Measurements from ENCODE around the gene CDH4.

The CDH4 gene

DNA sequence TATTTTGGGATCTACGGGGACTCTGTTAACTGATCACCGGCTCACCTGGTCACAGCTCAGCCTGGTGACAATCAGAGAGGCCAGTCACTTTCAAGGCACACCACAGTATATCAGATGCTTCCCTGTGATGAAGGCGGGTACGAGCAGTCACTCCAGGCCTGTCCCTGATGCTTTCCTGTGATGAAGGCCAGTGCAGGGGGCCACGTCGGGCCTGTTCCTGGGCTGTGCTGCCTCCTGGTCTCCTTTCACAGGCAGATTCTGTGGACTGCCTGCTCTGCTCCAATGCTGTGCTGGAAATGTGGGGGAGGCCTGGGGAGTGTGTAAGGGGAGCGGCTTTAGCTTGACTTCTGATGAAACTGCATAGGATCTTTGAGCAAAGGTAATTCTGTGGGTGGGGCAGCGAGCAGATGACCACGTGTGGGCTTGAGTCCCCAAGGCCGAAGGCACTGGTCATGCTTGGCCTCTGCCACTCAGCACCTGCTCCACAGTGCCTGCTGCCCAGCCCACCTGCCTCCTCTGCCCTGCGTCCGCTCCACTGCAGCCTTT lies 441.1 kb downstream of the CDH4 start:
- DNase-seq (ENCODE audit: low spot score) = no peak

- no peak for DNase-seq (ENCODE audit: low spot score)
Measured at GRCh38 chr20:61694682-61695081, 442.6 kb downstream of the CDH4 start.

GRCh38 chr20:61695741-61696140 lies 443.7 kb downstream of the CDH4 start:
- no peak for DNase-seq (ENCODE audit: low spot score)

GRCh38 chr20:61696181-61696735 lies 444.2 kb downstream of the CDH4 start:
- DNase-seq (ENCODE audit: low spot score) = no peak

- DNase-seq (ENCODE audit: low spot score) = no peak
Measured at GRCh38 chr20:61697666-61698597, 445.9 kb downstream of the CDH4 start.

DNA sequence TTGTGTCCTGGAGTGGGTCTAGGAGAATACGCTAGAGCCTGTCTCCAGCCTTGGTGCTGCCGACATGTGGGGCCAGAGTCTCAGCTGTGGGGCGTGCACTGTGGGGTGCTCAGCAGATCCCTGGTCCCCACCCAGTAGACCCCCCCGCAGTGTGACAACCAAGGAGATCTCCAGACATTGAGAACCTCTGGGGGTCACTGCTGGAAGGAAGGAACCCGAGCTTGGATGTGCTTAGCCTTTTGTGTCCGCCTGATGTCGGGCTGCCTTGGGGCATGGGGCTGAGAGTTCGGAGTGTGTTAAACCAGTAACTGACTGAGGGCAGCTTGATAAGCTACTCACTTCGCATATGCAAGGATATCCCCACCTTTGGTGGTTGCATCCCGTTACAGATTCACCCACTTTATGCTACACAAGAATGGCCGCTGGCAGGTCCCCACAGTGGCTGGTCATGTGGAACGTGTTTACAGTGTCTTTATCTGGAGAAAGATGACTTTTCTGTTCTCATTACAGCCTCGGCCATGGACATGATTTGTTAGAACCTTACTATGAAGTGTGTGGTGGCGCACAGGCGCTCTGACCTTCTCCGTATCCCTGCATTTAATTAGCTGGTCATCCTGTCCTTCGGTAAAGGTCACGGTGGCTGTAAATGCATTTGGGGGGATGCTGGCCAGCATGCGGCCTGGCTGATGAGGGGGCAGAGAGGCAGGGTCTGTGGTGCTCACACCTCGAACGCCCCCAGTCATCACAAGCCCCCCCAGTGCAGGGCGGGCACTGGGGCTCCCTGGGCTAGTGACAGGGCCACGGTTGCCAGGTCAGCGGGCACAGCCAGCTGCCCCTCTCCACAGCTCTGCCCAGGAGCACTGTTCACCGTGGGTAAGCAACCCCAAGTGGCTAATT lies 446.8 kb downstream of the CDH4 start:
- no peak for DNase-seq (ENCODE audit: low spot score)

- DNase-seq (ENCODE audit: low spot score) = no peak
Measured at GRCh38 chr20:61699495-61700374, 447.7 kb downstream of the CDH4 start.

DNA sequence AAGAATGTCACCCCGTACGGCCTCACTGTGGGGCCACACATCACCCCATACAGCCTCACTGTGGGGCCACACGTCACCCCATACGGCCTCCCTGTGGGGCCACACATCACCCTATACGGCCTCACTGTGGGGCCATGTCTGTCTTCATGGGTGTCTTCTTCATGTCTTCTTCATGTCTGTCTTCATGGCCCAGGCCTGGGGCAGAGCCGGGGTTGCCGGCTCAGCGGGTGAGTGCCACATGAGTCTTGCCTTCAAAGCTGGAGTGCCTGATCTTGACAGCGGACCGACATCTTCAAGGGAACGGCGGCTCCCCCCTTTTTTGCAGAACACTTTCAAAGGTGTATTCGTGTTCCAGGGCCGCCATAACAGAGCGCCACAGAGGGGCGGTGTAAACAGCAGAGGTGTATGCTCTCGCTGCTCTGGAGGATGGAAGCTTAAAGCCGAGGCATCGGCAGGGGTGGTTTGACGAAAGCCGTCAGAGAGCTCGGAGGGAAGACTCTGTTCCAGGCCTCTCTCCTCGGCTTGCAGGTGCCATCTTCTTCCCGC lies 448.6 kb downstream of the CDH4 start:
- no peak for DNase-seq (ENCODE audit: low spot score)

DNA sequence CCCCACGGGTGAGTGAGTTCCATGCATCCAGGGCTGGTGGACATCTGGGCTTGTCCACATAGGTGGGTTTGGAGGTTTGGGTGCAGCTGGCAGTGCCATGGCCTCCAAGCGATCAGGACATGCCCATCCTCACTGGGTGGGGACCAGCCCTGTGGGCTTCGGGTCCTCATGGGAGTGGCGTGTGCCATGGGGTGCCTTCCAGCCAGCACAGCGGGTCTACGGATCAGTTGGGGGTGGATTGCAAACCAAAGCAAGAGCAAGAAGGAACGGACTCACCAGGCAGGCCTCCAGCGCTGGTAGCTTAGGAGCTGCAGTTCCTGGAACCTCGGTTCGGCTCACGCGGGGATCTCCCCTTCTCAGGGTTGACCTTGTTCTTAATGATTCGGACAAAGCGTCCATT lies 449.3 kb downstream of the CDH4 start:
- DNase-seq (ENCODE audit: low spot score) = no peak

DNA sequence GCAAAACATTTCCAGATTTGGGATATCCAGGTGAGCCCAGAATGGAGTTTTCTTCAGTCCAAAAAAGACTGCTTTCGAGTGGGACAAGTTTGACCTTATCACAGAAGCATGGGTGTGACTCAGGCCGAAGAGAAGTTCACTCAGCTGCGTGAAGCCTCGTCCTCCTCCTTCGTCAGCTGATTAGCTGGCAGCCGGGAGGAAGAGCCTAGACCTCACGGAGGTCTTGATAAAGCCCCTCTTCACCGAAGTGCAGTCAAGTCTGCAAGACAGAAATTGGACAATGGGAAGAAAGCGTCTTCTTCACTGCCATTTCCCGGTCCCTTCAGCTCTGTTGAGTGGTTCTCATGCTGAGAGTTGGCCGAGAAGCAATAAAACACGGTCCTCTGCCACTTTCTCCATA lies 449.7 kb downstream of the CDH4 start:
- DNase-seq (ENCODE audit: low spot score) = no peak

DNA sequence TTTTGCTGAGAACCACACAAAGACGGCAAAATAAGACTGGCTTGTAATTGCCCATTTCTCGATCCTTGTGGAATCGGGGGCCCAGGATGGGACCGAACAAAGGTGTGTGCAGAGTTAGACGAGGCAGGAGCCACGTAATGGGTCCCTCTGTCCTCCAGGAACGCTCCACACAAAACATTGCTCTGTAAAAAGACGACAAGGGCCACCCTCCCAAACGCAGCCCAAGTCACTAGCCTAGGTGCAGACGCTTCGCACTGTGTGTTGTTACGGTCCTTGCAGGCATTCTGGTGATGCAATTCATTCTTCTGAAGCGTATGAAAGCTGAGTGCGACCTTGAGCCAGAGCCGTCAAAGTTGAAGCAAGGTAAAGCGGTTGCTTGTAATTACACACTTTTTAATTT lies 450.2 kb downstream of the CDH4 start:
- no peak for DNase-seq (ENCODE audit: low spot score)

DNA sequence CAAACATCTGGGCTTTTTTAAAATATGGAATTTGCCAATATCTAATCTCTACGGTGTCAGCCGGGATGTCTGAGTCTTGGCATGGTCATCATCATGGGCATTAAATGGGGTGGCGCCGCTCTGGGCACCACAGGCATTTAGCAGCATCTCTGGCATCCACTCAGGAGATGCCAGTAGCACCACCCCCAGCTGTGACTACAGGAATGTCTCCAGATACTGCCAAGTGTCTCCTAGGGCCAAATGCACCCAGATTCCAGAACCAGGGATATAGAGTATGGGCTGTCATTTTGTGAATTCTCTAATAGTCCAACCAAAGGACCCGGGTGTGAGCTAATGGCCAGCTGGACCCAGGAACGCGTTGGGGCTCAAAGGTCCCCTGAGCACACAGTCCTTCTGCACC lies 452.6 kb downstream of the CDH4 start:
- no peak for DNase-seq (ENCODE audit: low spot score)

DNA sequence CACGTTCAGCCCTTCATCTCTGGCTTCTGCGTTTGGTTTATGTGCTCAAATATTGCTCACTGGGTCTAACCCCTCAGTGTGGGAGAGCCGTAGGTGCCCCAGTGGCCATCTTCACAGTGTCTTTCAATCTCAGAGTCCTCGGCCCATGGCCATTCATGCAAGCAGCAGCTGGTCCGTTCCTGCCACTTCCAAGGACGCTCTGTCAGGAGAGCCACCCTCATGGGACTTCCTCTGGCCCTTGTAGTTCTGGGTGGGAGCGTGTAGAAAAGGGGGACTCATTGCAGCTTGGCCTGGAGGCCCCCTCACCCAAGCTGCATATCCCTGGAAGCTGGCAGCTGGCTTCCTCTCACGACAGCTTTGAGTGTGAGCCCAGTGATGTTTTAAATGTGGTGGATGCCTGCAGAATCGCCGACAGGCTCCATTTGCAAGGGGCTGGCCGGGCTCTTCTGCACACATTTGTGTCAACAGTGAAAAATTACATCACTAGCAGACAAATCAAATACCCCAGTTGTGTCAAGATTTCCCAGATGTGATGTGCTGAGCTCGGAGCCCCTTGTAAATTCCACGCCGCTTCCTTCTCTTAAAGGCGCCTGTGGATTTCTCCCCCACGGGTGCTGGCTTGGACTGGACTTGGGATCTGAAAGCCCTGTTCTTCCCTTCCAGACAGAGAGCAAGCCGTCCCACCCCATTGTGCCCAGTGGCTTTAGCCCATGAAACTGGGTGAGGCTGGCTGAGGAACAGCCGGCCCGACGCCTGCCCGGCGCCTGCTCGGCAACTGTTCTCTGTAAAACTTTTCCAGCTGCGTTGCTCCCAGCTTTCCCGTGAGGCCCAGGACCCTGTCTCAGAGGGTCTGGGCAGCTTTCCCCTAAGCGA lies 453.6 kb downstream of the CDH4 start:
- DNase-seq (ENCODE audit: low spot score) = no peak

DNA sequence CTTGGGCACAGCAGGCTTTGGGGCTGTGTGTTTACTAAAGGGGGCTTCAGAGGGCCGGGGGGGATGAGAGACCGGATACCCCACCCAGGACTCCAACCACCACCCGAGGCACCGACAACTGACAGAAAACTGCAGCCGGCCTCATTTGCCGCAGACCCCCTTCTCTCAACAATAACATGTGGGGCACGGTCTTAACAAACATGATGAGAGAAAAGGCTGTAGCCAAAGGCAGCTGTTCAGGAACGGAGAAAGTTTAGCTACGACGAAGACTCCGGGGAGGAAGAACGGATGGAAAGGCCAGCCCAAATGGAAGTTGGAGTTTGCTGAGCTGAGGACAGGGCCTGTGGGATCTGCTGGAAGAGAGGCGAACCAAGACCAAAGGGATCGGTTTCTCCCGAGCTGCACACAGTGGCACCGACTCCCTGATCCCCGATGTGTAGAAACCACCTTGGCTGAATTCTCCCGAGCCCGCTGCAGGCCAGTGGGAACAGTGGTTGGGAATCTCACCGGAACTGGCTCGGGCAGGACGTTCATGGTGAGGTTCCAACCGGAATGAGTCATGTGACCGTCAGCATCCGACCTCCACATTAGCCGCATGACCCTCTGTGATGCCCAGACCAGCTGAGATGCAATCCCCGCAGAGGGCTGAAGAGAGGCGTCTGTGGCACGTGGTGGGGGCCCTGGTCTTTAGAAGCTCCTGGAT lies 454.3 kb downstream of the CDH4 start:
- no peak for DNase-seq (ENCODE audit: low spot score)

- no peak for DNase-seq (ENCODE audit: low spot score)
Measured at GRCh38 chr20:61708891-61709290, 456.8 kb downstream of the CDH4 start.

GRCh38 chr20:61710108-61710507 lies 458.0 kb downstream of the CDH4 start:
- no peak for DNase-seq (ENCODE audit: low spot score)

- no peak for DNase-seq (ENCODE audit: low spot score)
Measured at GRCh38 chr20:61712688-61713087, 460.6 kb downstream of the CDH4 start.

DNA sequence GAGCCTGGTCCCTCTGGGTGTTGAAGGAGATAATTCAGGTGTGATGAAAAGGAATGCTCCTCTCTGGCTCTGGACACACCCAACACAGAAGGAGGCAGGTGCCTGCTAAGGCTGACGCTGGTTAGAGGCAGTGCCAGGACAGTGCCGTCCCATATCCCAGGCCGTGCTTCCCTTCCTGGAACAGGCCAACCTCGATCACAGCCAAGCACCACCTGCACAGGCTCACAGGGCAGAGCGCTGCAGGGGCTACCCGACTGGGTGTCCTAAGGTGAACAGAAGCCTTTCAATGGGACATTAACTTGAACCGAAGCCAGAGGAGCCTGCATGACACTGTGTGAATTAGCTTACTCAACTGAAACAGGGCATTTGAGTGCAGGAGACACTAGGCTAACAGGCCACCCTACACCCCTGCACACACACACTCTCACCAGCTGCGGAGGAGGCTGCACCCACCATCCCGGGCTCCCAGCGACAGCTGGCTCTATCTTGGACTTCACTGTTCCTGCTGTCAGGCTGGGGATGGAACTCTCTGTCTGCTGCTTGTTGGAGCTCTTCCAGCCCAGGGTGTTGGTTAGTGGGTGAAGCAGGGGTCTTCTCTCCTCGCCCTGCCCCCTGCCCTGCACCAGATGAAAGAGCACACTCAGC lies 466.4 kb downstream of the CDH4 start:
- DNase-seq (ENCODE audit: low spot score) = no peak
